Measurements from ENCODE around the gene FREM3.
"Not testable (repeated sequence)": the region's sequence is repeated elsewhere in the genome, so short reads cannot be mapped to it uniquely, and the experiment has no call there.

Gene FREM3

GRCh38 chr4:143700416-143701352, at the start of gene FREM3:
FREM3 (minus strand) TSS chr4:143700675; CDS start chr4:143700675, 0 bp downstream.
- DNase-seq: no peak

- no peak for DNase-seq
Measured at GRCh38 chr4:143745874-143746273, 45.4 kb upstream of the FREM3 start.

- no peak for DNase-seq
Measured at GRCh38 chr4:143743591-143743990, 43.1 kb upstream of the FREM3 start.

- DNase-seq: no peak
Measured at GRCh38 chr4:143742834-143743233, 42.4 kb upstream of the FREM3 start.

- no peak for DNase-seq
Measured at GRCh38 chr4:143736861-143737260, 36.4 kb upstream of the FREM3 start.

- peak; percentile 23 for DNase-seq
Measured at GRCh38 chr4:143736061-143736460, 35.6 kb upstream of the FREM3 start.

GRCh38 chr4:143728166-143728565, 27.7 kb upstream of the FREM3 start:
- DNase-seq: no peak

- DNase-seq: no peak
Measured at GRCh38 chr4:143726714-143727113, 26.2 kb upstream of the FREM3 start.

GRCh38 chr4:143721317-143721716, 20.8 kb upstream of the FREM3 start:
- DNase-seq: no peak

- not testable (repeated sequence) for DNase-seq
Measured at GRCh38 chr4:143718748-143719147, 18.3 kb upstream of the FREM3 start.

GRCh38 chr4:143713955-143714625, 13.6 kb upstream of the FREM3 start:
- no peak for DNase-seq

GRCh38 chr4:143713553-143713952, 13.1 kb upstream of the FREM3 start:
- DNase-seq: no peak

GRCh38 chr4:143712155-143712550, 11.7 kb upstream of the FREM3 start:
- no peak for DNase-seq

- no peak for DNase-seq
Measured at GRCh38 chr4:143711543-143712154, 11.2 kb upstream of the FREM3 start.

- DNase-seq: peak; percentile 2
Measured at GRCh38 chr4:143701365-143701764, 890 bp upstream of the FREM3 start.

- no peak for DNase-seq
Measured at GRCh38 chr4:143700046-143700415, 444 bp downstream of the FREM3 start.

- no peak for DNase-seq
Measured at GRCh38 chr4:143699331-143700045, 987 bp downstream of the FREM3 start.

GRCh38 chr4:143693856-143694255, 6.6 kb downstream of the FREM3 start:
- DNase-seq: no peak

GRCh38 chr4:143692241-143692640, 8.2 kb downstream of the FREM3 start:
- DNase-seq: no peak

- no peak for DNase-seq
Measured at GRCh38 chr4:143679434-143679833, 21.0 kb downstream of the FREM3 start.

- not testable (repeated sequence) for DNase-seq
Measured at GRCh38 chr4:143673629-143674028, 26.8 kb downstream of the FREM3 start.

- DNase-seq: no peak
Measured at GRCh38 chr4:143668930-143669552, 31.4 kb downstream of the FREM3 start.

GRCh38 chr4:143667461-143667860, 33.0 kb downstream of the FREM3 start:
- DNase-seq: no peak
